Activated CD8-positive, alpha-beta memory T cell treated with anti-CD3 and anti-CD28 coated beads, Interleukin-2, amount 50 U/mL, for 48 hours (primary cell): ENCODE results near the gene GIMD1.
"Not testable (repeated sequence)": the region's sequence is repeated elsewhere in the genome, so short reads cannot be mapped to it uniquely, and the experiment has no call there.

Experiments used
- DNase-seq: peaks from one replicate; pipeline ENCODE4 v3.0.0-alpha.2; 2020

Gene GIMD1

DNA sequence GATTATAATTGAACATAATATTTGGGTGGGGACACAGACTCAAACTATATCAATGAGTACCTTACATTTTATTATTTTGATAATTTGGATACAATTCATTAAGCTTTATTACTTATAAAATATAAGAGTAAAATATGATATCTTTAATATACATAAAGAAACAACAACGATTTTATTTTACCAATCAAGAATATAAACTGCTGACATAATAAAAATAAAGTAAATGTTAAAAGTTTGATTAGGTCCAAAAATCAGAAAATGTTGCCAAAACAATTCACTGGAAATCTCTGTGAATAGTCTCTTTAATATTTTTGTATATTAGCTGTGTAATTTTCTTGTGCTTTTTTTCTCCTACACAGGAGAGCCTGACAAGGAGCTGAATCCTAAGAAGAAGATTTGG lies 21.4 kb downstream of the GIMD1 start:
- DNase-seq, result no peak

- no peak for DNase-seq
These were observed 24.0 kb downstream of the GIMD1 start for GRCh38 chr4:106344647-106344970.

DNA sequence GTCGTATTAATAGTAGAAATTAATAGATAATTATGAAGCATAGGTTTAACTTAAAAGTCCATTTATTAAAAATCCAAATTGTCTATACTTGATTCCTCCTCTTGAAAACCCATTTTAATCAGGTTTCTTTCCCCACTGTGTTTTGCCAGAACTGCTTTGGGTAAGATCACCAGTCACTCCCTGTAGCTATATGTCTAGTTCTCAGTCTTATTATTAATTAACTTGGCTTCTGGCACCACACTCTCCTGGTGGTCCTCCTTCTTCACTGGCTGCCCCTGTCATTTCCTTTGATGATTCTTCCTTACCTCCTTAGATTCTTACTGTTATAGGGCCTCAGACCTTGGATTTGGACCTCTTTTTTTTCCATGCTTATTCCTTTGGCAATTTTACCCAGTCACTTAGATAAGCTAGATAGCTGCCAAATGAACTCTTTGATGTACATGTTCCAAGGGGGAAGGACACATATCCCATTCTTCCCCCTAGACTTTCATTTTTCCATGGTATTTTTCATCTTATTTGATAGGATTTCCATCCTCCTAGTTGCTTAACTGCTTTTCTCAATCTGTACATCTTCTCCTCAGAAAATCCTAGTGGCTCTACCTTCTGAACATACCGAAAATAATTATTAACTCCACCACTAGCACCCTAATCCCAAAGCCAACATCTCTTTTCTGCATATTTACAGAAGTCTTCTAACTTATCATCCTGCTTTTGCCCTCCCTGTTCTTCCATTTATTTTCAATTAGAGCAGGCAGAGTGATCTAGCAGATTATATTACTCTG lies 24.5 kb downstream of the GIMD1 start:
- DNase-seq, result no peak

DNA sequence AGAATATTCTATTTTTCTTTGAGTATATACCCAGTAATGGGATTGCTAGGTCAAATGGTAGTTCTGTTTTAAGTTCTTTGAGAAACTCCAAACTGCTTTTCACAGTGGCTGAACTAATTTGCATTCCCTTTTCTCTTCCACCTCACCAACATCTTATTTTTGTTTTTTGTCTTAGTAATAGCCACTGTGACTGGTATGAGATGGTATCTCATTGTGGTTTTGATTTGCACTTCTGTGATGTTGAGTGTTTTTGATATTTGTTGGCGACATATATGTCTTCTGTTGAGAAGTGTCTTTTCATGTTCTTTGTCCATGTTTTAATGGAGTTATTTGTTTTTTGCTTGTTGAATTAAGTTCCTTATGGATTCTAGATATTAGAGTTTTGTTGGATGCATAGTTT lies 27.8 kb downstream of the GIMD1 start:
- no peak for DNase-seq

GRCh38 chr4:106339431-106339830 lies 29.1 kb downstream of the GIMD1 start:
- DNase-seq, result no peak

GRCh38 chr4:106338671-106339070 lies 29.9 kb downstream of the GIMD1 start:
- DNase-seq, result no peak

- DNase-seq, result no peak
These were observed 30.7 kb downstream of the GIMD1 start for GRCh38 chr4:106337916-106338315.

DNA sequence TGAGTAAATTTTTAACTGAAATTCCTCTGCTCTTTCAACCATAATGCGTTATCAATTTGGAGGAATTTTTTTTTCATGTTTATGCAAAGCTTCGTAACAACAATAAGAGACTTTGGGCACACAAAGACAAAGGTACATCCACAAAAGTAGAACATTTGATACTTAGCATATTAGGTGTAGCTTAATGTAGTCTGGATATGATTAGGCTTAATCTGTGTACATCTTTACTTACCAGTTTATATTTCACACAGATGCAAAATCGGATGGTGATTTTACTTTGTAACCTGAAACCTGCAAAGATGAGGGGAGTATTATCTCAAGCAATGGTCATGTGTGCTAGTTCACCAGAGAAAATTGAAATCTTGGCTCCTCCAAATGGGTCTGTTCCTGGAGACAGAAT lies 32.0 kb downstream of the GIMD1 start:
- DNase-seq, result no peak

GRCh38 chr4:106334741-106335470 lies 33.7 kb downstream of the GIMD1 start:
- no peak for DNase-seq

GRCh38 chr4:106333186-106333585 lies 35.4 kb downstream of the GIMD1 start:
- DNase-seq, result no peak

GRCh38 chr4:106329041-106329618 lies 39.4 kb downstream of the GIMD1 start:
- no peak for DNase-seq

- no peak for DNase-seq
These were observed 42.8 kb downstream of the GIMD1 start for GRCh38 chr4:106325800-106326199.

DNA sequence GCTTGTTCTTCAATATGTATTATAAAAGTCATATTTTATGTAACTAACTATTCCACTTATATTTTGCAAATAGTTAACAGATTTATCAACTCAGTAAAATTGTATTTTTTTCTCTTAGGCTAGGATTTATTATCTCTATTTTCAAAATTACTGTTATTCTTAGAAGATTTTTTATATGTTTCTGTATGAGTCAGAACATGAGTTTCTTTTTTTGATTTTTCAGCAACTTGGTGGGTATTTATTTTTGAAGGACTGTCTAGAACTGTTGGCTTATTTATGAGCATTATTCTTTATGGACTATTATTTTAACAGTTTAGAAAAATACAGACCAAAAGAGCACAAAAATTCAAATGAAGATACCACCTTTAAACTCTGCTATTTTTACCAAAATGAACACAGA lies 45.5 kb downstream of the GIMD1 start:
- no peak for DNase-seq

DNA sequence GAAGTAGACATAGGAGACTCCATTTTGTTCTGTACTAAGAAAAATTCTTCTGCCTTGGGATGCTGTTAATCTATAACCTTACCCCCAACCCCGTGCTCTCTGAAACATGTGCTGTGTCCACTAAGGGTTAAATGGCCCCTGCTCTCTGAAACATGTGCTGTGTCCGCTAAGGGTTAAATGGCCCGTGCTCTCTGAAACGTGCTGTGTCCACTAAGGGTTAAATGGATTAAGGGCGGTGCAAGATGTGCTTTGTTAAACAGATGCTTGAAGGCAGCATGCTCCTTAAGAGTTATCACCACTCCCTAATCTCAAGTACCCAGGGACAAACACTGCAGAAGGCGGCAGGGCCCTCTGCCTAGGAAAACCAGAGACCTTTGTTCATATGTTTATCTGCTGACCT lies 46.8 kb downstream of the GIMD1 start:
- DNase-seq, result not testable (repeated sequence)

DNA sequence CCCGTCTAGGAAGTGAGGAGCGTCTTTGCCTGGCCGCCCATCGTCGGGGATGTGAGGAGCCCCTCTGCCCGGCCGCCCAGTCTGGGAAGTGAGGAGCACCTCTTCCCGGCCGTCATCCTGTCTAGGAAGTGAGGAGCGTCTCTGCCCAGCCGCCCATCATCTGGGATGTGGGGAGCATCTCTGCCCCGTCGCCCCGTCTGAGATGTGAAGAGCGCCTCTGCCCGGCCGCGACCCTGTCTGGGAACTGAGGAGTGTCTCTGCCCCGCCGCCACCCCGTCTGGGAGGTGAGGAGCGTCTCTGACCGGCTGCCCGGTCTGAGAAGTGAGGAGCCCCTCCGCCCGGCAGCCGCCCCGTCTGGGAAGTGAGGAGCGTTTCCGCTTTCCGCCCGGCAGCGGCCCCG lies 47.4 kb downstream of the GIMD1 start:
- not testable (repeated sequence) for DNase-seq

DNA sequence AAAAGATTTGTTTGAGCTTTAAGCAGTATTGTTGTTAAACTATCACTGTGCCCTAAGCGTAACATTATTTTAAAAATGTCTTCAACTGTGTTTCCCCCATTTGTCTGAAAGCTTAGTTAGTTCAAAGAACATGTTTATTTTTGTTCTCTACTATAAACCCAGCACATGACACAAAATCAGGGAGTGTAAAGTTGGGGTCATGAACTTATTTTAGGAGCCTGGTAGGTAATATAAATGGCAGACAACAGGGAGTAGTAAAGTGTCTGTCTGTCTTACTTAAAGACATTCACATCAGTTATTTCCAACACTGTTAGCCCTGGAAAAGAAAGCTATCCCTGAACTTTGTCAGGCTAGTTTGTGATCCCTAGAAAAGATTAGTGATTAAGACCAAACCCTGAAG lies 48.3 kb downstream of the GIMD1 start:
- DNase-seq, result no peak

GRCh38 chr4:106318511-106318910 lies 50.1 kb downstream of the GIMD1 start:
- DNase-seq, result no peak

DNA sequence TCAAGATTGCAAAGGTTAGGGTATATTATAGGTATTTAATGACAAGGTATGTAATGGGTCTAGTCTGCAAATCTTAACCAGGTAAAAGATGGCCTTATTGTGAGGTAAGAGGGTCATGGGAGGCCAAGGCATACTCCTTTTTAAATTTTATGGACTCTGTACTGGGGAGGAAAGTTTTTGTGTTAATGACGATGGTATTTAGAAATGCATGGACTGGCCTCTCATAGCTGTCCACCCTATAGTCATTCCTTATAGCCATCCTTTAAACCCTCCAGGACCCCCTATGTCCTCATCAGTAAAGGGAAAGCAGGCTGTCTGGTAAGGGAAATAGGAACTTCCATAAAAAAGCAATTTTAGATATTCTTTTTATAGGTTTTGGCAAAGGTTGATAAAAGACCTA lies 50.8 kb downstream of the GIMD1 start:
- DNase-seq, result no peak

DNA sequence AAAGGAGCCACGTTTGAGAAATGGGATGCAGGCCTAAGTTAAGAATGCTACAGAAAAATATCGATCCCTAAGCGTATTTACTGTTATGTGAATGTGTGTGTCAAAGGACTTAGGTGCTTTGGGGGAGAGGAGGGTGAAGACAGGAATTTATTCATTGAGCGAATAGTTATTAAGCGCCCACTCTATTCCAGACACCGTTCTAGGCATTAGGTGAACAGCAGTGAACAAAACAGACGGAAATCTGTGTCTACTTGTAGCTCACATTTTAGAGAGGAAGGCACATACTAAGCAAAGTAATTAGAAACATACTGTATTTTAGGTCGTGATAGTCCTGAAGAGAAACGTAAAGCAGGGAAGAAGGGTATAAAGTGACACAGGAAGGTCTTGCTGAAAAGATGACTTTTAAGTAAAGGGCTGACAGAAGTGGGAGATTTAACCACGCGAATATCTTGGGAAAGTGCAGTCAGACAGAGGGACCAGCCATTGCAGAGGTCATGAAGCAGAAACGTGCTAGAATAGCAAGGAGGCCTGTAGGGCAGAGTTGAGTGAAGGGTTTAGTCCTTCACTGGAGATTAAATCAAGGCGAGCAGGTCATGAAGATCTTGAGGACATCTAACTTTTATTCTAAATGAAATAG lies 51.7 kb downstream of the GIMD1 start:
- DNase-seq, result no peak

GRCh38 chr4:106315968-106316772 lies 52.4 kb downstream of the GIMD1 start, which contains the start of the genes AIMP1 and TBCK:
Gene AIMP1 (plus strand): TSS chr4:106316550. CDS start chr4:106325010, 8,460 bp downstream.
Gene TBCK (minus strand): TSS chr4:106316209. CDS start chr4:106308960, 7,249 bp downstream.
- peak; percentile 89 for DNase-seq

DNA sequence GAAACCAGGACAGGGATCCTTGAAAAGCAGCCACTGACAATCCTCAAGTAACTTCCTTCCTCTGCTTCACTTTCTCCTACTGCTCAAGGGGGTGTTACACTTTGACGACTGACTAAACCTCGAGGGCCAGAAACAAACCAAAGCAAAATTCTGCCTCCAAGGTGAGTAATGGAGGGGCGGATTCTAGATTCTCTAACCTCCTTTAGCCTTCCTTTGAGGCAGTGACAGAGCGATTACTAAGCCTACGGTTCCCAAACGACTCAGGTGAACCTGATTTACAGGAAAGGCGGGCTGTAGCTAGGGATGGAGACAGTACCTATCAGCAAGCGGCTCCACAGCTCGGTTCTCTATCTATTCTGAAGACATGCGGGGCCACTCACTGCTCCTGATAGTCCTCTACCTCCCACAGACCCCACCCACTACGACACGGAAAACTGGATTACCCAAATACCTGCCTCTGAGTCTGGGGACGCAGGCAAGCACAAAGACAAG lies 53.1 kb downstream of the GIMD1 start:
- no peak for DNase-seq

GRCh38 chr4:106314960-106315359 lies 53.6 kb downstream of the GIMD1 start:
- no peak for DNase-seq
